ENCODE data around the gene SNRPD1.

GRCh38 chr18:21602299-21602587, 9.9 kb upstream of the SNRPD1 start:
- no peak for TF ChIP-seq UBTF (IDR thresholded peaks at IDR 0.05; ENCODE audit: borderline replicate concordance in 1 of 2, low read depth in 2 of 2, low read length in 2 of 2)
- TF ChIP-seq CTCF (IDR thresholded peaks at IDR 0.05 in 2 of 3, conservative IDR thresholded peaks at IDR 0.05 in 1 of 3; ENCODE audit: insufficient read depth in 2 of 3, low read depth in 1 of 3, low read length in 3 of 3) = no peak
- TF ChIP-seq NR2C2 (CRISPR knock-in tag; IDR thresholded peaks at IDR 0.05) = no peak
- TF ChIP-seq NR2C2 (tag; IDR thresholded peaks at IDR 0.05) = no peak
- TF ChIP-seq USF1 (CRISPR knock-in tag; IDR thresholded peaks at IDR 0.05) = no peak
- no peak for TF ChIP-seq RAD21 (CRISPR knock-in tag; conservative IDR thresholded peaks at IDR 0.05 in 1 of 2, IDR thresholded peaks at IDR 0.05 in 1 of 2)

Data from K562 (cell line).